Central memory CD4-positive, alpha-beta T cell (primary cell): ENCODE results near the gene SRGAP1.
A peak's percentile ranks its signal among the peaks of the same experiment; 100 is the strongest.

Source experiments
- DNase-seq: peaks from one replicate; pipeline ENCODE4 v3.0.0; 2022
- total RNA-seq, 3 experiments: gene quantifications; one replicate each; lab custom pipeline; 2026; lab: John Stamatoyannopoulos, UW

The SRGAP1 gene
- 0.11 to 0.46 (median 0.19) reads per million in 3 experiments for total RNA-seq

GRCh38 chr12:63844391-63845341 lies at the start of gene SRGAP1:
SRGAP1 (plus strand) TSS chr12:63844700; CDS start chr12:63844817, 117 bp downstream.
- no peak for DNase-seq

- no peak for DNase-seq
Measured at GRCh38 chr12:63795032-63795687, 49.3 kb upstream of the SRGAP1 start.

DNA sequence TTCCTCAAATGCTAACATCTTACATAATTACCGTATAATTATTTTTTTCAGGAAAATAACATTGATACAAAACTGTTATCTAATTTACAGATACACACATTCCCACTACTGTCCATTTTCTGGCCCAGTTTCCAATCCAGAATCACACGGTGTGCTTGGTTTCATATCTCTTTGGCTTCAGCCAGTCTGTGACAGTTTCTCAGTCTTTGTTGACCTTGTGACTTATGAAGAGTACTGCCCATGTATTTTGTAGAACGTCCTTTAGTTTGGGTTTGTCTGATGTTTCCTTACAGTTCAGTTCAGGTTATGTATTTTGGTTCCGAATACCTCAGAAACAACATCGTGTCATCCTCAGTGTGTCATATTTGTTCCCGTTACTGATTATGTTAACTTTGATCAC lies 48.6 kb upstream of the SRGAP1 start:
- DNase-seq: no peak

DNA sequence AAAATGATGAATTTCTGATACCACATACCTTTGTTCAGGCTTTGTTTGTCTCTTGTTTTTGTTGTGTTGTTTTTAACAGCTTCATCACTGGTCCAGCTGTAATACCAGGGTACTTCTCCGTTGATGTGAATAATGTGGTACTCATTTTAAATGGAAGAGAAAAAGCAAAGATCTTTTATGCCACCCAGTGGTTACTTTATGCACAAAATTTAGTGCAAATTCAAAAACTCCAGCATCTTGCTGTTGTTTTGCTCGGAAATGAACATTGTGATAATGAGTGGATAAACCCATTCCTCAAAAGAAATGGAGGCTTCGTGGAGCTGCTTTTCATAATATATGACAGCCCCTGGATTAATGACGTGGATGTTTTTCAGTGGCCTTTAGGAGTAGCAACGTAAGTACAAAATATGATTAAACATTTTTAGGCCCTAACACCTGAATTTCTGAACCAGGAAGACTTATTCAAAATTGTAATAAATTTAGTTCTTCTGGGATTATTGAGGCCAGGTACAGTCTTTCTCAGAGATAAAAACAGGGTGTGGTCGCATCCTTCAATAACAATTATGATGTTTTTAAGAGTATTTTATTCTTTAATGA lies 42.4 kb upstream of the SRGAP1 start:
- DNase-seq: no peak

DNA sequence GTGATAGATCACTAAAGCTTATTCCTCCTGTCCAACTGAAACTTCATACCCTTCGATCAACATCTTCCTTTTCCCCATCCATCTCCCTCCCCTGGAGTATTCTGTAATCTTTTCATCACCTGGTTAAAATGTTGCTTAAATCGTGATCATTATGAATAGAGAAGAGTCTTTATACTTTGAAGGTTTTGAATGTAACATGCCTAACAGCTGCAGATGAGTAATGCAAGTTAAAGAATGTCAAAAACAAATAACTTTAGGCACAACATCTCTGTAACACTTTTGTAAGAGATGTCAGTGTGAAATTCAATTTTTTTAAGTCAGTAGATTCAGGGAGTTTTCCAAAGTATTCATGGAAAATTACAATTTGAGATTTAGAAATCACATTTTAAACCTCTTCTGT lies 39.8 kb upstream of the SRGAP1 start:
- DNase-seq: no peak

DNA sequence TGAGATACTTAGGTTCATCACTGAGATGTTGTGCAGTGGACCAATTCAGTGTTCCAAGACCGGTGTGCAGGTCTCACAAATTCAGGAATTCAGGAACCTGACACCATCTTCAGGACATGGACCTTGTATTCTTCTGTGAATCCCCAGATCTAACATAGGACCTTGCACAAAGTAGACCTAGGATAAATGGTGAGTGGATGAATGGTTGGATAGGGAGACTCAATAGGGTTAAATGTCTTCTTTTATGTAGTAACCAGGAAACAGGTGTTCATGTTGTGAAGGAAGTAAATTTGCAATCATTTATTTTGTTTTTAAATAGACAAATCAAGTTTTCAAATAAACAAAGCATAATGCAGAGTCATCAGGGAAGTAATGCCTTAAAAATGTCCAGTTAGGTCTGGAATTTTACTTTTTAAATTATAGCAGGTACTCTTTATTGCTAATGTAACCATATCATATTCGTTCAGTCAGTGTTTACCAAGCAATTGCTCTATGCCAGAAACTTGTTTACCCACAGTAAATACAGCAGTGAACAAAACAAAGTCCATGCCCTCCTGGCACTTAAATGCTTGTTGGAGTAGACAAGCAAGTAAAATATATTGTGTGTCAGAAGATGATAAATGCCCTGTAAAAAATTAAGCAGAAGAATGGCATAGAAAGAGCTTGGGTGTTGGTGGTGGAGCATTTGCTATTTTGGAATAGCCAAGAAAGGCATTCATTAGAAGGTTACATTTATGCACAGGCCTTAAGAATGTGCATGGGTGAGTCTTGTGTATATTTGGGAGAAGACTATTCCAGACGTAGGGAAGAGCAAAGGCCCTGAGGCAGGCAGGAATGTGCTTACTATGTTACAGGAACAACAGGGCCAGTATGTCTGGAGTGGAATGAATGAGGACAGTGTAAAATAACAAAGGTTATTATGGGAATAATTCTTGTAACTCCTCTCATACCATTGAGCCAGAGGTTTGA lies 38.5 kb upstream of the SRGAP1 start:
- no peak for DNase-seq

- DNase-seq: no peak
Measured at GRCh38 chr12:63808631-63809030, 35.9 kb upstream of the SRGAP1 start.

- no peak for DNase-seq
Measured at GRCh38 chr12:63809566-63809965, 34.9 kb upstream of the SRGAP1 start.

DNA sequence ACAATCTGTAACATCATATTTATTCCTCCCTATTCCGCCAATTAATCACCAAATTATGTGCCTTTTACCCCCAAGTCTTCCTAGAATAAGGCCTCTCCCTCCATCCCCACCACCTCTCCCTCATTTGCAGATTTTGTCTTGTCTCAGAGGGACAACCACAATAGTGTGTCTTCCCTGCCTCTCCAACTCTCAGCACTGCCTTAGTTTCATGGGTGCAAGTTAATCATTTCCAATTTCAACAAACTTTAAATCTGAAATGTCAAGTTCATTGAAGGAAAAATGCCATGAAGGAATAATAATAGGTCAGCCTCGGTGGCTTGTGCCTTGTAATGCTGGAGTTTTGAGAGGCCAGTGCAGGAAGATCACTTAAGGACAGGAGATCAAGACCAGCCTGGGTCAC lies 33.2 kb upstream of the SRGAP1 start:
- no peak for DNase-seq

GRCh38 chr12:63811755-63812154 lies 32.7 kb upstream of the SRGAP1 start:
- no peak for DNase-seq

GRCh38 chr12:63814146-63814772 lies 30.2 kb upstream of the SRGAP1 start:
- DNase-seq: no peak

DNA sequence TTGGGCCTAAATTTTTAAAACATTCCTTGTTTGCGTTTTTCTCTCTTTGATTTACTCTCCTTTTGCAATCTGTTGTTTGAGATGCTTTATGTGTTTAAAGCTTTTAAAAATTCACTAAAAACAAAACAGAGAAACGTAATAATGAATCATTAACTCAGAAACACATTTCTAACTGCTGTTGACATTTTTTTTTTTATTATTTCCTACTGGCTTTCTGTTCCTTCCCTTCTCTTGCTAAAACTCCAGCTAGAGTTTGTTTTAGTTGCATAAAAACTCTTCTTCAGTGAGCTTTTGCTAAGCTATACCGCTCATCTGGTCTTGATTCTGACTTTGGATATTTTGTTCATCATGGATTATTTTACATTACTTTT lies 29.0 kb upstream of the SRGAP1 start:
- no peak for DNase-seq

GRCh38 chr12:63816031-63816430 lies 28.5 kb upstream of the SRGAP1 start:
- DNase-seq: no peak

- no peak for DNase-seq
Measured at GRCh38 chr12:63820427-63820826, 24.1 kb upstream of the SRGAP1 start.

DNA sequence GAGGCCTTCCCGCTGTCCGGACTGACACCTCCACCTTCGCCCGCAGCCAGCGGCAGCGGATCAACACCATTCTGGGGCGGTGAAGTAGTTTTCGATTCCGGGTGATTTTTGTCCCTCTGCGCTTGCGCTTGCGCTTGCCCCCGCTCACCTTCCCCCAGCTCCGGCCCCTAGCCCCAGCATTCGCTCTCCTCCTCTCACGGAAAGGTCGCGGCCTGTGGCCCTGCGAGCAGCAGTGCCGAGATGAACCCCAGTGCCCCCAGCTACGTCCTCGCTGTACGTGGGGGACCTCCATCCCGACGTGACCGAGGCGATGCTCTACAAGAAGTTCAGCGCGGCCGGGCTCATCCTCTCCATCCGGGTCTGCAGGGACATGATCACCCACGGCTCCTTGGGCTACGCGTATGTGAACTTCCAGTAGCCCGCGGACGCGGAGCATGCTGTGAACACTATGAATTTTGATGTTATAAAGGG lies 22.7 kb upstream of the SRGAP1 start:
- DNase-seq: no peak

DNA sequence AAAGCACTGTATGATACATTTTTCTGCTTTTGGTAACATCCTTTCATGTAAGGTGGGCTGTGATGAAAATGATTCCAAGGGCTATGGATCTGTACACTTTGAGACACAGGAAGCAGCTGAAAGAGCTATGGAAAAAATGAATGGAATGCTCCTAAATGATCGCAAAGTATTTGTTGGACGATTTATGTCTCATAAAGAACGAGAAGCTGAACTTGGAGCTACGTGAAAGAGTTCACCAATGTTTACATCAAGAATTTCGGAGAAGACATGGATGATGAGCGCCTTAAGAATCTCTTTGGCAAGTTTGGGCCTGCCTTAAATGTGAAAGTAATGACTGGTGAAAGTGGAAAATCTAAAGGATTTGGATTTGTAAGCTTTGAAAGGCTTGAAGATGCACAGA lies 22.1 kb upstream of the SRGAP1 start:
- no peak for DNase-seq

GRCh38 chr12:63823040-63823439 lies 21.5 kb upstream of the SRGAP1 start:
- DNase-seq: no peak

DNA sequence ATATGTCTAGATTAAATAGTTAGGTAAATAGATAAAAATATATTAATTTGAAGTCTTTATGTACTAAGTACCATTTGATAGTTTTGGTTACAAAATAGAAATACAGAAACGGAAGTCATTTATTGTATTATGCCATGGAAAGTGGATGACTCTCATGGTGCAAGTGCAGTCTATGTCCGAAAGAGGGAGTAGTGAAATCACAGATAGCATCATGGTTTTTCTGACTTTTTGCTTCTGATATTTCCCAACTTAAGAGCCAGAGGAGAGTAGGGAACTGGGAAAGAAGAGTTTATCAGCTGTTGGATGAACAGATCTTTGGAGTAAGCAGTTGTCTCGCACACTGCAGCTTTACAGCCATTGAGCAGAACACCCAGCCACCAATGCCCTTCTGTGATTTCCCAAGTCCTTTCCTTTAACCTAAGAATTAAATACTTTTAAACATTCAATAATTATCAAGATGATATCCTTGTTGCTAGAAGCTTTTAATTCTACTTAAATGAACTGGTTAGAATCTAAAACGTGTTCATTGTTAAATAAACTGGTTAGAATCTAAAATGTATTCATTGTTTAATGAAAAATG lies 18.4 kb upstream of the SRGAP1 start:
- peak; percentile 10 for DNase-seq

DNA sequence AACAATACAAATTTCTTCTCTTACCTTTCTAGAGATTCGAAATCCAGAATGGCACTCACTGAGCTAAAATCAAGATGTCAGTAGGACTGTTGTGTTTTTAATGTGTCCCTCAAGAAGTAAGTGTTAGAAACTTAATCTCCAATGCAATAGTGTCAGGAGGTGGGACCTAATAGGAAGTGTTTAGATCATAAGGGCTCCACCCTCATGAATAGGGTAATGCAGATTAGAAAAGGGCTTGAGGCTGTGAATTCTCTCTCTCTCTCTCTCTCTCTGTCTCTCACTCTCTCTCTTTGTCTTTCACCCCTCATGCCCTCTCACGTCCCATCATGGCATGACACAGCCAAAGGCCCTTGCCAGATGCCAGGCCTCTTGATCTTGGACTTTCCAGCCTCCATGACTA lies 15.6 kb upstream of the SRGAP1 start:
- DNase-seq: no peak

DNA sequence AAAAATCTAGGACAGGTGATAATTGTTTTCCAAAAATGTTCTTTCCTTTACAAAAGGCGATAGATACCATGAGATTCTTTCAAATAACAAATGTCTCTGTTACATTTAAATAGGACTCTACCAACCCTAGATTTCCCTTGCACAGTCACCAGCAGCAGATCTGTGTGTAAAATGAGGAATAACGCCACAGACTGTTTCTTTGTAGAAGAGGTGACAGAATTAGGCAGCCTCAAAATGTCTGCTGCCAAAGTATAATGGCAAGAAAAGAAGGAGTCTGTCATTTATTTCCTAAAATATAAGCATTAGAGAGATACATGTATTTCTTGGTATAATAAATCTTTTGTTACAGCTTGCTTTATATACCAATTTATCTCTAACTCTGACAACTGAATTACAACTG lies 8.5 kb upstream of the SRGAP1 start:
- no peak for DNase-seq

- no peak for DNase-seq
Measured at GRCh38 chr12:63836936-63837335, 7.6 kb upstream of the SRGAP1 start.
